Measurements from ENCODE around the gene CEP126.

GRCh38 chr11:101915791-101916291 lies 1.0 kb downstream of the CEP126 start:
- TF ChIP-seq ZFP30 (CRISPR knock-in tag; IDR thresholded peaks at IDR 0.05) = no peak
- no peak for TF ChIP-seq BACH2 (CRISPR knock-in tag; IDR thresholded peaks at IDR 0.05; ENCODE audit: borderline replicate concordance)
- no peak for TF ChIP-seq PATZ1 (CRISPR knock-in tag; IDR thresholded peaks at IDR 0.05; ENCODE audit: borderline replicate concordance)

Data from SK-N-SH treated with all-trans-retinoic acid at 6 μM for 48 hours (cell line).